Measurements from ENCODE around the gene SERINC5.
"Not testable (repeated sequence)": the region's sequence is repeated elsewhere in the genome, so short reads cannot be mapped to it uniquely, and the experiment has no call there.

SERINC5 gene

GRCh38 chr5:80198399-80198798, 57.4 kb downstream of the SERINC5 start:
- DNase-seq (ENCODE audit: low spot score) = no peak

DNA sequence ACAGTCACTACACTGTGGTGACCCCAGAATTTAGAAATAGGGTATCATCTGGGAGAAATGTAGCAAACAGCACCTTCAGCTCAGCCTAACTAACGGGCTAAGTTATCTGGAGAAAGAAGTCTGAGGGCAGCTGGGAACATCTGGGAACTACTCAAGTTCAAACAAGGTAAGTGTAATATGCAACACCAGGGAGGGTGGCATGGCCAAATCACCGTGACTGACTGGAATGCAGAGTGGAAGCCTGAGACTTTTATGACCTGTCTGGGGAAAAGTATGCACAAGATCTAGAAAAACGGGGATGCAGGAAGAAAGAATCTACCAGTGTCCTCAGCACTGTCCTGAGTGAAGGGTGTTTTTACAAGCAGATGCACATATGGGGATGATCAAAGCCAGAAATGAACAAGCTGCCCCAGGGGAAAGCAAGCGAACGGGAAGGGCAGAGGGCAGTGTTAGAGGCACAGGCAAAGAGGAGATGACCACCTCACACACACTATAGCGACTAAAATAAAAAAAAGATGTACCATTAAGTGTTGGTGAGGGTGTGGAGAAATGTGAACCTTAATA, 59.9 kb downstream of the SERINC5 start:
- no peak for DNase-seq (ENCODE audit: low spot score)

DNA sequence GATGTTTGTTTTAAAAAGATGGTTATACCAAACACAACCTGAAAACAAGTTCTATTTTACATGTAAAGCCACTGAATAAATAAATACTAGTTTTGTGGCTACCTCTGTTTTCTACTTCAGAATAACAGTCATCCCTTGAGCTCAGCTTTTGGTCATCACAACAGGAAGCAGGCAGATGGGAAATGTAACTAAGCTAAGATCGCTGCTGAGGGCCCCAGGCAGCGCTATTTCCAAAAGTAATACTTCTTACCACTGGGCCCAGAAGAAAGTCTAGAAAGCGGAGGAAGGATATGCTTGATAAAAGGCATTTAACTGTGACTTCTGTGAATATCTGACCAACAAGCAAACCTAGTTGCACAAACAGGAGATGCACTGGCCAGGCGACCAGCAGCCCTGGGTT, 61.4 kb downstream of the SERINC5 start:
- no peak for DNase-seq (ENCODE audit: low spot score)

- no peak for DNase-seq (ENCODE audit: low spot score)
Measured at GRCh38 chr5:80193401-80193800, 62.4 kb downstream of the SERINC5 start.

- peak; percentile 72 for DNase-seq (ENCODE audit: low spot score)
Measured at GRCh38 chr5:80192507-80193241, 63.2 kb downstream of the SERINC5 start.

DNA sequence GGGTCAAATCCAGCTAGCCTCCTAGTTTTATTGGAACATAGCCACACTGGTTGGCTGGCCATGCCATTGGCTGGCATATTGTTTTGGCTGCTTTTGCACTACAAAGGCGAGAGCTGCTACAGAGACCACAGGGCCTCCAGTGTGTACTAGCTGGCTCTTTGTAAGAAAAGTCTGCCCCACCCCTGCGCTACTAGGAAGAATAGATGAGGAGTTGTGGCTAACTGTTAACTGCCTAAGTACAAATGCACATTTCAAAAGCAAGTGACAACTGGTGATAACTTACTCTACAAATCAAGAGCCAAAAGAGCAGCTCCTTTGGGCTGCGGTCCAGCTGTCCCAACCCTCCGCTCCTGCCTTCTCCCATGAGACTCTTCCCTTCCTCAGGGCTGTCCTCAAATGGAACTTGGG, 63.9 kb downstream of the SERINC5 start:
- DNase-seq (ENCODE audit: low spot score) = peak; percentile 18

DNA sequence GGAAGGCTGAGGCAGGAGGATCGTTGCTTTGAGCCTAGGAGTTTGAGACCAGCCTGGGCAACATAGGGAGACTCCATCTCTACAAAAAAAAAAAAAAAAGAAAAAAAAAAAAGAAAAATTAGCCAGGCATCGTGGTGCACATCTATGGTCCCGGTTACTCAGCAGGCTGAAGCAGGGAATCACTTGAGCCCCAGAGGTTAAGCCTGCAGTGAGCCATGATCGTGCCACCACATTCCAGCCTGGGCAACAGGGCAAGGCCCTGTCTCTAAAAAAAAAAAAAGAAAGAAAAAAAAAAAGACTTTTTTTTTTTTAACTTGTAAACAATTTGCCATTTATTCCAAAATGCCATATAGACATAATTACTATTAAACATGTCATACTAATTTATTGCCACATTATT, 64.5 kb downstream of the SERINC5 start:
- DNase-seq (ENCODE audit: low spot score) = no peak

DNA sequence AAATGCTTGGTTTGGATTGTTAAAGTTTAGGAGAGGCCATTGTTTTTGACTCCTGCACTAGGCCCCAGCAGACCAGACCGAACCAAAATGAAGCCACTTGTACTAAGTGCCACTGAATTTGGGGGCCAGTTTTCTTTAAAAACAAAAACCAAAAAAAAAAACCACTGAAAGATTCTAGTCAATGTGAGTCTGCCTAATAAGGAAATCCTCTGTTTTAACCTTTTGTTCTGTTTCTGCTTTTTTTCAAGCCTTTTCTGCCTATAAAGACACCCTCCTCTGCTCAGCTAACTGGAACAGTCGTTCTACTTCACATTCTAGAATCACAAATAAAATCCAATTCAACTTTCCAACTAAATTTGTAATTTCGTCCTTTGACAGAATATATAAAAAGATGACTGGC, 64.9 kb downstream of the SERINC5 start:
- no peak for DNase-seq (ENCODE audit: low spot score)

DNA sequence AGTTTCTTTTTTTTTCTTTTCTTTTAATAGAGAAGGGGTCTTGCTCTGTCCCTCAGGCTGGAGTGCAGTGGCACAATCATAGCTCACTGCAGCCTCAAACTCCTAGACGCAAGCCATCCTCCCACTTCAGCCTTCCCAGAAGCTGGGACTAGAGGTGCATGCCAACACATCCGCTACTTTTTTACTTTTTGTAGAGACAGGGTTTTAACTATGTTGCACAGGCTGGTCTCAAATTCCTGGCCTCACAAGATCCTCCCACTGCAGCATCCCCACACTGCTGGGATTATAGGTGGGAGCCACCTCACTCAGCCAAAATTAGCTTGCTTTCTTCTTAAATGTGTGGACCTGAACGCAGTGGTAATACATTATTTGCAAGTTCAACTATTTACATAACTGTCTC, 66.1 kb downstream of the SERINC5 start:
- no peak for DNase-seq (ENCODE audit: low spot score)

DNA sequence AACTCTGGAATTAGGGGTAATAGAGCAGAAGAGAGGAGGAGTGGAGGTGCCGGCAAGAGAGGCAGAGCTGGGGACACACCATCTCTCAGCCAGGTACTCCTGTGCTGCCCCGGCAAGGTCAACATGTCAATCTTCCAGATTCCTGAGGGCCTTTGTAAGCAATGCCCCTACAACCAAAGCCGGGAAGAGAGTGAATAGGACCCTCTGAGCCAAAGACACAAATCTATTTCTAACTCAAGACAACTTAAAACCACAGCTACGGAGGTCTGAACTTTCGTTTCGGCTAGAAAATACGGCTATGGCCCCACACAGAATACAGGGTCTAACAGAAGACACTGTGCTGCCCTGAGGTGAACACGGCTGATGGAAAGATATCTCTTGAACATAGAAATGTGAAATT, 66.6 kb downstream of the SERINC5 start:
- no peak for DNase-seq (ENCODE audit: low spot score)

- no peak for DNase-seq (ENCODE audit: low spot score)
Measured at GRCh38 chr5:80187421-80188090, 68.3 kb downstream of the SERINC5 start.

DNA sequence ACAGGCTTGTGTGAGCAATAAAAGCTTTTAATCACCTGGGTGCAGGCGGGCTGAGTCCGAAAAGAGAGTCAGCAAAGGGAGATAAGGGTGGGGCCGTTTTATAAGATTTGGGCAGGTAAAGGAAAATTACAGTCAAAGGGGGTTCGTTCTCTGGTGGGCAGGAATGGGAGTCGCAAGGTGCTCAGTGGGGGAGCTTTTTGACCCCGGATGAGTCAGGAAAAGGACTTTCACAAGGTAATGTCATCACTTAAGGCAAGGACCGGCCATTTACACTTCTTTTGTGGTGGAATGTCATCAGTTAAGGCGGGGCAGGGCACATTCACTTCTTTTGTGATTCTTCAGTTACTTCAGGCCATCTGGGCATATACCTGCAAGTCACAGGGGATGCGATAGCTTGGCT, 70.3 kb downstream of the SERINC5 start:
- not testable (repeated sequence) for DNase-seq (ENCODE audit: low spot score)

GRCh38 chr5:80185095-80185494, 70.8 kb downstream of the SERINC5 start:
- DNase-seq (ENCODE audit: low spot score) = no peak

GRCh38 chr5:80184235-80185023, 71.4 kb downstream of the SERINC5 start:
- no peak for DNase-seq (ENCODE audit: low spot score)

DNA sequence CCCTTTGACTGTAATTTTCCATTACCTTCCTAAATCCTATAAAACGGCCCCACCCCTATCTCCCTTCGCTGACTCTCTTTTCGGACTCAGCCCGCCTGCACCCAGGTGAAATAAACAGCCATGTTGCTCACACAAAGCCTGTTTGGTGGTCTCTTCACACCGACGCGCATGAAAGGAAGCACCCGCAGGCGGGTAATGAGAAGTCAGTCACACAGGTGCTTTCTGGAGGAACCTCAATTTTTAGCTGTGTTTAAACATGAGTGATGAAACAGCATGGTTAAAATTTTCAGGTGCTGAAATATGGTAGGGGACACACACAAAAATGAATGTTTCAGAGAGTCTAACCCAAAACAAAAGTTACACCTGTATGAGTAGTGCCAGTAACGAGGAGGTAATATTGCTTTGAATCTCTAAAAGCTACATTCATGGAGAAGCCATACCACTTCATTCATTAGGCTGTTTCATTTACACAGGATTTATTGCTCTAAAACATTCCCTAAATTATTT, 72.1 kb downstream of the SERINC5 start:
- DNase-seq (ENCODE audit: low spot score) = not testable (repeated sequence)

GRCh38 chr5:80182809-80183580, 72.9 kb downstream of the SERINC5 start:
- DNase-seq (ENCODE audit: low spot score) = no peak

DNA sequence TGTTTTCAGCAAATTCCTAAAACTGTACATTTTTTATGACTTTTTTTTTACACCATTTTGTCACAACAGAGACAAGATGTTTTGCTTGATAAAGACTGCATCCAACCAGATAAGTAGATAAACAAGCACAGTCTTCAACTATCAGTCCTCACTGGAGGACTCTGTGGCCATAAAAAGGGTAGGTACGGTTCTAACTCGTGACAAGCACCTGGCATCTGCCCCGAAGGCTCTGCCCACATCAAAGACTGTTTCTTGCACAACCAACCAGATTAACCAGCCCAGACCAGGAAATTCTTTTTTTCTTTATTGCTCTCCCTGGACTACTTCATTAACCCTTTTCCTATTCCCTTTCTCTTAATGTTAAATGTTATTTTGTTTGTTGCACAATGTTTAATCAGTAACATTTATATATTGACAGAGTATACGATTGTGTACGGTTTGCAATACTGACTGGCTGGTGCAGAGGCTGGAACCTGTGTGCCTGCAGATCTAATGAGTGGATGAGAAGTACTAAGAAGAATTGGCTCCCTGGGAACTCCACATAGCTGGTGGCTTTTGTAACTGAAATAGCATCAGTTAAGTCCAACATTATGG, 74.1 kb downstream of the SERINC5 start:
- no peak for DNase-seq (ENCODE audit: low spot score)

- no peak for DNase-seq (ENCODE audit: low spot score)
Measured at GRCh38 chr5:80177236-80177635, 78.6 kb downstream of the SERINC5 start.

DNA sequence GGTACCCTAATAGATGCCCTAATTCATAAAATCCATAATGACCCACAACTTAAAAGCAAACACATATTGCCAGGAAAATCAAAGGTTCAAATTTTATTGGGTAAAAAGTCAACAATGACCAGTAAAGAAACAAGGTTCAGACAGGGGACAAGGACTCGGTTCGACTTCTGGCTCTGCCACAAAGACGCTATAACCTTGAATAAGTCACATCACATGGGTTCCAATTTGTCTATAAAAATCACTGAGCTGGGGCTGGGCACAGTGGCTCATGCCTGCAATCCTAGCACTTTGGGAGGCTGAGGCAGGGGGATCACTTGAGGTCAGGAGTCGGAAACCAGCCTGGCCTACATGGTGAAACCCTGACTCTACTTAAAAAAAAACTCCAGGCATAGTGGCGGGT, 80.5 kb downstream of the SERINC5 start:
- no peak for DNase-seq (ENCODE audit: low spot score)

DNA sequence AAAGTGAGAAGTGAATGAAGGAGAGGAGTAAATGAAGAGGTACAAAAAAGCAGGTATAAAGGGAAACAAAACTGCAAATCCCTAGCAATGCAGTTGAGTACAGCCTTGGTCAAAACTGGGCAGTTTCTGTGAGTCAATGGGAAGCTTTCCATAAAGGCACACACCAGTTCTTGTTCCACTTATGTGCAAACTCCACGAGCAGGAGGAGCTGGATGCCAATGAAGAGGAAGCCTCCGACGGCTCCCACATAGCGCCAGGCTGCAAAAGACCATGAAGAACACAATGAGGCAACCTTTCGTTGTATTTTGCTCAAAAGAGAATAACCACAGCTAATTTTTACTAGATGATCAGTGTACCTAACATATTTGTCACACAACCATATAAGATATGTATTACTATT, 81.1 kb downstream of the SERINC5 start:
- no peak for DNase-seq (ENCODE audit: low spot score)

GRCh38 chr5:80172067-80172695, 83.7 kb downstream of the SERINC5 start:
- no peak for DNase-seq (ENCODE audit: low spot score)
